GM21737 (cell line): ENCODE data around the gene SRP19.
"Not testable (repeated sequence)": the region's sequence is repeated elsewhere in the genome, so short reads cannot be mapped to it uniquely, and the experiment has no call there.

ENCODE experiments used
- ATAC-seq: cut with Tn5 transposase; IDR thresholded peaks from one replicate; pipeline ENCODE4 v1.9.1; 2021; ENCODE audit warnings: mild to moderate bottlenecking, moderate library complexity; ENCODE audit not compliant: unreplicated experiment

SRP19 gene

DNA sequence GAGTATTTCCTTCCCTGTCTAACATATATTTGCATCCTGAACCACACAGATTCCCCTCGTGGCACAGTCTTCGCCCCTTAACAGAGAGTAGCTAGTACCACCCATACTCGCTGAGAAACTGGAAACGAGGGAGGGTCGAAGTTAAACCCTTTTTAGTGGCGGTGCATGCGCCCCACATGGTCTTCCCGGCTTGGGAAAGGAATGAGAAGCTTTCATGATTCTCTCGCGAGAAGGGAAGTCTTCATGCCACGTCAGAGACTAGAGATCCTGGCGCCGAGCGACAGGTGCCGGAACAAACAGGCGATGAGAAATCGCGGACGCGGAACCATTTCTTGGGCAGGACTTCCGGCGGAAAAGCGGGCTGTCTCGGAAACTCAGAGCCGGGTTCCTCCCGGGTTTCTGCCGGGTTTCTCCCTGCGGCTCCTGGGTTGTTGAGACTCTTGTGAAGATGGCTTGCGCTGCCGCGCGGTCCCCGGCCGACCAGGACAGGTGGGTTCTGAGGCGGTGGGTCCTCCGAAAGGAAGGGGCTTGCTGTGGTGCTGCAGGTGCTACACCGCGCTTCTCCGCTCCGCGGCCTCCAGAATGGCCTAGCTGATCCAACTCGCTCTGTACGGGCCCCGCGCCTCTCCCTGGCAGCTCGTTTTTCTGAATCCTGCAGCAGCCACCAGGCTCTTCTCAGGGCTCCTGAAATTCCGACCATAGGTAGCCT, at the start of gene SRP19:
Gene SRP19, plus strand, starts transcription at position 359 of the 709 bp plus-strand sequence. Its CDS starts 90 bp downstream, at position 449.
- ATAC-seq, result peak; percentile 98

- ATAC-seq, result no peak
These were observed 48.5 kb upstream of the SRP19 start for GRCh38 chr5:112812549-112812948.

DNA sequence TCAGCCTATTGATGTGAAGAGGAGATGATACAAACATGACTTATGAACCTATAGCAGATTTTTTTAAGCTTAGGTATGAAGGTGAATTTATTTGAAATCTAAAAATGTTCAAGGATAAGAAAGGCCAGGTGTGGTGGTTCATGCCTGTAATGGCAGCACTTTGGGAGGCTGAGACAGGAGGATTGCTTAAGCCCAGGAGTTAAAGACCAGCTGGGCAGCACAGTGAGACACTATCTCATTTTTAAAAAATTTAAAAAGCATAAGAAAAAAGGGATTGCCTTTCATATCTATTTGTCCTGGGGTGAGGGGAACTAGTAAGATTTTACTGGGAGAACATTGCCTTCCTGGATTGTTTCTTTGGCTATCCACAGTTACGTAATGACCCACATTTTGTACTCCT, 40.8 kb upstream of the SRP19 start:
- no peak for ATAC-seq

DNA sequence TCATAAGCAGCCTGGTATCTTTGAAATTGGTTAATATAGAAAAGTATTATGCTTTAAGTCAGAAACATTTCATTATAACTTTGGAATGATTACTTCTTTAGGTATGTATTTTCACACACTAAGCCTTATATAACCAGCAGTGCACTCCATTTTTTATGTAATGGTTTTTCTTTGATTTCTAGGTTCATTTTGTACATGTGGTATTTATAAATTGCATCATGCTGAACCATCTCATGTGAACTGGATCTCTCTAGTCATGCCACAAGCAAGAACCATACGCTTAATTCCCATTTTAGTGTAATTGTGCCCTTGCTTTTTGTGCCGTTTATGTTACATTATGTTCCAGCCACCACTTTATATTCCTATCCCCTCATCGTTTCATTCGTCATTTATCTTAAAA, 38.6 kb upstream of the SRP19 start:
- no peak for ATAC-seq

- ATAC-seq, result no peak
These were observed 37.9 kb upstream of the SRP19 start for GRCh38 chr5:112823181-112823580.

DNA sequence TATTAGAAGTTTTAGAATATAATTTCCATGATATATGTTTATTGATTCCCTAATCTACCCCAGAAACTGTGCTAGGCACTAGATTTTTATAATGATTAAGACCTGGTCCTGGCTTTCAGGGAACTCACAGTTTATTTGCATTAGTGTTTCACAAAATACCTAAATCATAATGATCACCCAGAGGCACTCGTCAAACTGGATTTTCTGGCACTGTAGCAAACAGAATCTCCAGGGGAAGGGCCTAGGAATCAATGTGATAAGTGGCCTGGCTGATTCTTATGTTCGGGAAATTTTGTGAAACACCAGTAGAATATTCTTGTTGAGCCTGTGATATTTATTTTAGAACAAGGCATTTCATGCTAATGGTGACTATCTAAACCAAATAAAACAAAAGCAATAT, 37.4 kb upstream of the SRP19 start:
- ATAC-seq, result no peak

- no peak for ATAC-seq
These were observed 36.9 kb upstream of the SRP19 start for GRCh38 chr5:112824197-112824596.

GRCh38 chr5:112830378-112830777, 30.7 kb upstream of the SRP19 start:
- ATAC-seq, result no peak

- no peak for ATAC-seq
These were observed 27.1 kb upstream of the SRP19 start for GRCh38 chr5:112833971-112834370.

DNA sequence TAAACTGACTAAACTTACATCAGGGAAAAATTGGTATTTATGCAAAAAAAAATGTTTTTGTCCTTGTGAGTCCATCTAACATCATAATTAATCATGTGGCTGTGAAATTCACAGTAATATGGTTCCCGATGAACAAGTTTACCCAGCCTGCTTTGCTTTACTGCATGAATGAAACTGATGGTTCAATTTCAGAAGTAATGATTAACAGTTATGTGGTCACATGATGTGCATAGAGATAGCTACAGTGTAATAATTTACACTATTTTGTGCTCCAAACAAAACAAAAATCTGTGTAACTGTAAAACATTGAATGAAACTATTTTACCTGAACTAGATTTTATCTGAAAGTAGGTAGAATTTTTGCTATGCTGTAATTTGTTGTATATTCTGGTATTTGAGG, 16.6 kb upstream of the SRP19 start:
- no peak for ATAC-seq

GRCh38 chr5:112846556-112846955, 14.5 kb upstream of the SRP19 start:
- ATAC-seq, result no peak

- ATAC-seq, result no peak
These were observed 13.8 kb upstream of the SRP19 start for GRCh38 chr5:112847306-112847705.

DNA sequence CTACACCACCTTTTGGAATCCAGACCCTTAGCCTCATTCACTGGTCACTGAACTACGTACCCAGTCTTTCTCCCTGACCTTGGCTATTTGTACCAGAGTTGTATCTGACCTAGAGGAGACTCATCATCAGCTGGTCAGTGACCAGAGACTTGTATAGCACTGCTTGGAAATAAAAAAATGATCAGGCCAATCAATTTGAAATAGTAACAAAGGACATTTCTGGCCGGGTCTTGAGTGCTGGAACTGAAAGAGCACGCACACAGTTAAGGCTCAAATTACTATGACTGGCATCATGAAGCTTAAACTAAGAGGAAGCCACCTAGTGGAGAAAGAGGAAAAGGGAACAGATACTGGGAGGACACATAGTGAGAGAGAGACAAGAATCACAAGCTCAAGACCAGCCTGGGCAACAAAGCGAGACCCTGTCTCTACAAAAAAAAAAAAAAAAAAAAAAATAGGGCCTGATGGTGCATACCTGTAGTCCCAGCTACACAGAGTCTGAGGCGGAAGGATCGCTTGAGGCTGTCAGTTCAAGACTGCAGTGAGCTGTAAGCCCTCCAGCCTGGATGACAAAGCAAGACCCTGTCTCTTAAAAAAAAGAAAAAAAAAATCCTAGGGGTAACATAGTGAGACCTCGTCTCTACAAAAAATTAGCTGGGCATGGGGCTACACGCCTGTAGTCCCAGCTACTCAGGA, 12.8 kb upstream of the SRP19 start:
- peak; percentile 99 for ATAC-seq

- ATAC-seq, result no peak
These were observed 11.2 kb upstream of the SRP19 start for GRCh38 chr5:112849912-112850311.

GRCh38 chr5:112854651-112855050, 6.4 kb upstream of the SRP19 start:
- ATAC-seq, result no peak

DNA sequence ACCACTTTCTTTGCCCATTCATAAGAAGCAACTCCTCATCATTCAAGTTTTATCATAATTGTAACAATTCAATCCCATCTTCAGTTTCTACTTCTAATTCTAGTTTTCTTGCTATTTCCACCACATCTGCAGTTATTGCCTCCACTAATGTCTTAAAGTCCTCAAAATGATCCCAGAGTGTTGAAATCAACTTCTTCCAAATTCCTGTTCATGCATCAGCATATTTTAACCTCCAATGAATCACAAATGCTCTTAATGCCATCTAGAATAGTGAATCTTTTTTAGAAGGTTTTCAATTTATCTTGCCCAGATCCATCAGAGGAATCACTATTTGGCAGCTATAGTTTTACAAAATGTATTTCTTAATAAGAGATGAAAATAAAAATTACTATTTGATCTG, 3.2 kb upstream of the SRP19 start:
- no peak for ATAC-seq

- not testable (repeated sequence) for ATAC-seq
These were observed 537 bp upstream of the SRP19 start for GRCh38 chr5:112860571-112860928.

DNA sequence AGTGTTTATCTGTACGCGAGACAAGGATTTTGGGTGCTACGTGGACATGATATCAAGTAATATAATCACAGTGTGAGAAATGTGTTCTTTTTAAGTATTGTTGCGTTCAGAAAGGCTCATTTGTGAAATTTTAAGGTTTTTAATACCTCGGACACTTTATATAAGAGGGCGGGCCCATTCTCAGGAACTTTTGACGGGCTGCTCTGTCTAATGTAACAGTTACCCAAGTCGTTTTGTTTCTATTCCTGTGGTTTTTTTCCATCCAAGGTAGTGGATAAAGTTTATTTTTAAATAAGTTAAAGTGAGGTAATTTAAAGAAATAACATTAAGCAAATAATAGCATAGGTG, 525 bp downstream of the SRP19 start:
- ATAC-seq, result no peak

DNA sequence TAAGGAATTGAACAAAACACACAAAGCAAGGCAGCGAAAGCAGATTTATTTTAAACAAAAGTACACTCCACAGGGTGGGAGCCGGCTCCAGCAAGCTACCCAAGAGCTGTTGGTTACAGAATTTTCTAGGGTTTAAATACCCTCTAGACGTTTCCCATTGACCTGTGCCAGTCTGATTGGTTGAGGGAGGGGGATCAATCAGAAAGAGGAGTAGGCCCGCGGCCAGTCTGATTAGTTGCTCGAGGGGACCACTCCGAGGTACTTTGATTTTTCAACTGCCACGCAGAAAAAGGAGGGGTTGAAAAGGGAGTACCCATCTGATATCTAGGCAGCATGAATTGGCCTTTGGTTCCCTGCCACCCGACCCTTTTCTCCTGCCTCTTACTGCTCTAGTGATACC, 998 bp downstream of the SRP19 start:
- no peak for ATAC-seq

GRCh38 chr5:112863549-112863948, 2.5 kb downstream of the SRP19 start:
- ATAC-seq, result no peak

DNA sequence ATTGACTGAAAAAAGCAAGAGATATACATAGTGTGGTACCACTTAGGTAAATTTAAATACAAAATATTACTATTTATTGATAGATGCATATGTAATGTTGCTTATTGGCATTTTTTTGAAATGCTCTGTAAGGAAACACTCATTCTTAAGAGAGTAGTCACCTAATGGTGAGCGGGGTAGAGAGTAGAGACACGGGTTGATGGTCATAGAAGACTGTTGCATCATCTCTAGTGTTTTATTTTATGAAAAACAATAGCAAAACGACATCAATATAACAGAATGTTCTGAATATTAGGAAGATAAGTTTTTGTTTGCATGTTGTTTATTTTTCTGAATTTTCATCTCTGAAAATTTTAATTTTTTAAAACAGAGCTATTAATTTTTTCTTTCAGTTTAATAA, 4.0 kb downstream of the SRP19 start:
- ATAC-seq, result no peak

DNA sequence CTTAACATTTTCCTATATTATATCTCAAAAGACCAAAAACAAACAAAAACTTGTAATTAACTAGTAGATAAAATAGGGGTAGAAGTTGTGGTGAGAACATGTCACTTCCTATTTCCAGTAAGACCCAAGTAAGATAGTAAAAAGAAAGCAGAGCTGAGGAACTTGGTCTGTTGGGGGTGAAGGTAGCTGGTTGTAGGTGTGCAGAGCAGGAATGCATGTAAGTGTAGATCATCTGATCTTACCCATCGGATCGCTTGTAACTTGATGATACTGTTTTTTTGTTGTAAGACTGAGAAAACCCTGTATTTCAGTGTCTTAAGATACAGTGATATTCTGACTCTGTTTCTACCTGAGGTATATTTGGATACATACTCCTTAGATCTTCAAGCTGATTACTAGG, 5.7 kb downstream of the SRP19 start:
- no peak for ATAC-seq

- ATAC-seq, result no peak
These were observed 6.3 kb downstream of the SRP19 start for GRCh38 chr5:112867411-112867810.
